ENCODE measurements around the gene COQ4.

COQ4 gene

DNA sequence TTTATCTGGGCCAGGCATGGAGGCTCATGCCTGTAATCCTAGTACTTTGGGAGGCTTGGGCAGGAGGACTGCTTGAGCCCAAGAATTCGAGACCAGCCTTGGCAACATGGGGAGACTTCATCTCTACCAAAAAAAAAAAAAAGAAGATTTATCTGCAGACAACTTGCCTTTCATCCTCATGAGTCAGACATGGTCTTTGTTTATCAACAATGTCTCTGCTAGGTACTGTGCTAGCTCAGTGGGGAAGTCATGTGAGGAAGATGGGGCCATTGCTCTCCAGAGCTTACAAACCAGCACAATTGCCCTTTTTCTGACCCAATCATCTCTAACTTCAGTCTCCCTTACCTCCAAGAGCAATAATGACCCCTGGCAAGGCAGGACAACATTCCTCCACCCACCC is 50.1 kb downstream of the COQ4 start:
- no peak for DNase-seq (ENCODE audit: low spot score)

DNA sequence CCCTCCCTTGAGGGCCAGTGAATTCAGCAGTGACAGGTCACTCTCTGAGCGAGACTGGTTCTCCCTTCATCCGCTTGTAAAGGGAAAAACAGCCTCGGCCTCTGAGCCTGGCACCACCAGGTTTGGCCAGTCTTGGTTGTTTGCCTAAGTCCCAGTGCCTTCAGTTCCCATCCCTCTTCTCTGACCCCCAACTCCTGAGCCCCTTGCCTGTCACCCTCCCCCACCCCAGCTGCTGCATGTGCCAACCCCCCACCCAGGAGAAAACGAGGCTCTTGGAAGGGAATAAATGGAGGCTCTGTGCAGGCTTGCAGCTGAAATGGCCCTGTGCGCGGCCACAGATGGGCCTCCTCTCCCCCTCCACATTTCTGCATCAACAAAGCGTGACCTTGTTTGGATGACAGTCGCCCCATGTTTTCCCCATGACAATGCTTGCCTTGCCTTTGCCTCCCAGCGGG is 51.6 kb downstream of the COQ4 start:
- DNase-seq (ENCODE audit: low spot score): no peak

DNA sequence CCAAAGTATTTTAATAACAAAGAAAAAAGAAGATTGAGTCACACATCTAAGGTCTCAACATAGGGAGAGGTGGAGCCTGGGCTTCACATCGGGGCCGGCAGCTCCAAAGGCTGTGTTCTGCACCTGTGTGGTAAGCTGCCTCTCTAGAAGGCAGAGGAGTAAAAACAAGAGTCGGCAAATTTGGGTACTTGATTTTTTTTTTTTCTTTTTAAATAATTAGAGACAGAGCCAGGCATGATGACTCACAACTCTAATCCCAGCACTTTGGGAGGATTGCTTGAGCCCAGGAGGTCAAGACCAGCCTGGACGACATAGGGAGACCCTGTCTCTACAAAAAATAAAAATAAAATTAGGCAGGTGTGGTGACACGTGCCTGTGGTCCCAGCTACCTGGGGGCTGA is 53.2 kb downstream of the COQ4 start:
- no peak for DNase-seq (ENCODE audit: low spot score)

DNA sequence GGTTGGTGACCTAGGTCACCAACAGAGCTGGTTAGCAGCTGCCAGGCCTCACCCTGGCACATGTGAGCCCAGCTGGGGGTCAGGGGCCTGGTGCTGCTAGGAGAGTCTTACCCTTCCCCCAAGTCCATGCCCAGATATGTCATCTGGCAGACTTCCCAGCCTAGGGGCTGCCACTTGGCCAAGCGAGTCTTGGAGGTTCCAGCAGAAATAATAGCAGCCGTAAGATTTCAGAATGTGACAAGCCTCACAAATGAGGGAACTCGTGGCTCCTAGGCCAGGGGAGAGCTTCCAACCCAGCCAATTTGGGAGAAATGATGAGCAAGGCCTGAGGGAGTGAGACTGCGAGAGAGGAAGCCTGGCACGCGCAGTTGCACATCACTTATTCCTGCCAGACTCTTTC is 59.6 kb downstream of the COQ4 start:
- no peak for DNase-seq (ENCODE audit: low spot score)

DNA sequence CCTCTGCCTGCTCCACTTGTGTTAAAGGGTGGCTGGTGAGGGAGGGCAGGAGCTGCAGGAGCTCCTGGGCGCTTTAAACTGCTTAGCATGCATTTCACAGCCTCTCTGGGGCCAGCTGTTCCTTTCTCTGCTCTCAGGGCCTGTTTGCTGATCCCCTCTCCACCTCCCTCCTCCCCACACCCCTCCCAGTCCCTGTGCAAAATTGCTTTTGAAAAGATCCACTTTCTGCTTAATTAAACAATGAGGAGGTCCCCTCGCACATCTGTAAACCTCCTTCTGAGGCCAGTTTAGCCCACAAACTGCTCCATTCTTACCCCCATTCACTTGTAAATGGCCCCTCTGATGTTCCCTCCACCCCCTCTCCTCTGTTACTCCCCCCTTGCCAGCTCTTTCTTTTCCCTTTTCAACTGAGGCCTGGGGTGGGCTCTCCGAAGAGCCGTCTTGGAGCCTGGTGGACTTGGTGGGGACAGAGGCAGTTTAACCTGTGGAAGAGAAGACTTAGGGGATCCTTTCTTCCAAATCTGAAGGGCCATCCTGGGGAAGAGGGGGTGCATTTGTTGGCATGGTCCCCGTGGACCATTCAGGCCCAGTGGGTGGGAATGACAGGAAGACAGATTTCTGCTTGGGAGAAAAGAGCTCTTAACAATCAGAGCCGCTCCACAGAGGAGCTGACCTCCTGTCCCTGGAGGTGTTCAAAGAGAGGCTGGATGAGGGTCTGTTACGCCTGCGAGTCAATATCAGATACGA is 60.5 kb downstream of the COQ4 start:
- DNase-seq (ENCODE audit: low spot score): no peak

Measured in AG20443 (cell line).